GM18951 (cell line): Measurements from ENCODE around the gene P3R3URF.
A peak's percentile ranks its signal among the peaks of the same experiment; 100 is the strongest.

Experiments used
- POLR2A ChIP-seq: IDR thresholded peaks from 4 replicates; pipeline ENCODE4 v1.6.1; 2011; ENCODE audit warnings: mild to moderate bottlenecking; ENCODE audit not compliant: insufficient read length, insufficient read depth; ENCODE audit errors: extremely low read depth
- in situ Hi-C: fragments of 300-500 bp; cut with MboI; formaldehyde crosslinking; loops from one replicate; pipeline ENCODE4 v1.12.0; 2022; ENCODE audit warnings: low sequenced_read_pairs, mixed read lengths, inconsistent platforms; ENCODE audit not compliant: unreplicated experiment

The P3R3URF gene

DNA sequence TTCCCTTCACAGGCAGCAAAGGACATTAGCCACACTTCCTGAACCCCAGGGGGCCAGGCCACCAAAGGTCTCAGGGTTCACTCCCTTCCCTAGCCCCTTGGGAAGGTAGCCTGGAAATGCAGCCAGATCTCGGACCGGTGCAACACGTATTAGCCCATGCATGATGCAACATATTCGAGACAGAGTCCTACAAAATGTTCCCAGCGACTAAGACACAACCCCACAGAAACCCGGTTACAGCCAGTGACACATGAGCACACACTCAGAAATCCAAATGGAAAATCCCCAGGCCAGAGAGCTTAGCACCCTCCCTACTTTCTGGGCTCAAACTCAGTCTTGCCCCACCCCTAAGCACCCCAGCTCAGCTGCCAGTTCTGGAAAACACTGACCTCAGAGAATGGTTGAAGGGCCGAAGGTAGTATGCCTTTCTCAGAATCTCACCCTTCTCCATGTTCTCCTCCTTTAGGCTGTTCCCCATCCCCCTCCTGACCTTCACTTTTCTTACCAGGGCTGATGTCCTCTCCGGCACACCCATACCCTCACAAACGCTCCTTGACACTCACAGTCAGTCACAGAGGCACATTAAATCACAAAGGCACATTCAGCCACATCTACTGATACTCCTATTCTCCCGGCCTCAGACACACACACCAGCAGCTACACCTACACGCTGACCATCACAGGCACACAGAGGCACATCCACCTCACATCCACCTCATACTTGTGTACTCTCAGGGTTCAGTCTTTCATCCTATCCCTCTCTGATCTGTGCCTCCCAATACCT lies 1.6 kb downstream of the P3R3URF start, which contains the start of gene TSPAN1:
Gene TSPAN1, plus strand, starts transcription at position 640 of the 784 bp plus-strand sequence. CDS start 6,021 bp downstream, outside the sequence.
- TF ChIP-seq POLR2A, result no peak
- in situ Hi-C loops, result no loop called here

DNA sequence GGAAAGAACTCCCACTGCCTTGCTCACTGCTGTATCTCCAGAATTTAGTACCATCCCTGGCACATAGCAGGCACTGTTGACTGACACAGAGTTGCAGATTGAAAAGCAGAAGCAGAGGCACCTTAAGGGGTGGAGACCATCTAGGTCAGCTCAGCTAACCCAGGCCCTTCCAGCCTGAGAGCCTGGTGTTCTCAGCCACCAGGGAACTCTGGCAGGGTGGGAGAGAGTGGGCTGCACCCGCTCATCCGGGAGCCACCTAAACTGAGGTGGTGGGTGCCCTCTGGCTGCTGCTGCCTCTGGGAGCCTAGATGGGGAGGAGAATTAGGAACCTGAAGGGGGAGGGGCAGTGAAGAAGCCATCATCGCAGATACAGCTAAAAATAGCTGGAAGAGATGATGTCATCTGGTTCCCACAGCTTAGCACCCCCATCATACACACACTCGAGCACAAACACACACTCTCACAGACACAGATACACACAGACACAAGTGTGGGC lies 2.9 kb downstream of the P3R3URF start:
- TF ChIP-seq POLR2A, result no peak
- in situ Hi-C loops, result no loop called here

DNA sequence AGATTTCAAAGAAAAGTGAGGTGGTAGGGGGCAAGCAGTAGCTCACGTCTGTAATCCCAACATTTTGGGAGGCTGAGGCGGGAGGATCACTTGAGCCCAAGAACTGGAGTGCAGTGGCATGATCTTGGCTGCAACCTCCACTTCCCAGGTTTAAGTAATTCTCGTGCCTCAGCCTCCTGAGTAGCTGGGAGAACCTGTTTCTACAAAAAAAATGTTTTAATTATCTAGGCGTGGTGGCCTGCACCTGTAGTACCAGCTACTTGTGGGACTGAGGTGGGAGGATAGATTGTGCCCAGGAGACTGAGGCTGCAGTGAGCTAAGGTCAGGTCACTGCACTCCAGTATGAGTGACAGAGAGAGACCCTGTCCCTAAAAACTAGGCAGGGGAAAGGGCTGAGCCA lies 4.0 kb downstream of the P3R3URF start:
- TF ChIP-seq POLR2A, result no peak
- in situ Hi-C loops, result no loop called here

DNA sequence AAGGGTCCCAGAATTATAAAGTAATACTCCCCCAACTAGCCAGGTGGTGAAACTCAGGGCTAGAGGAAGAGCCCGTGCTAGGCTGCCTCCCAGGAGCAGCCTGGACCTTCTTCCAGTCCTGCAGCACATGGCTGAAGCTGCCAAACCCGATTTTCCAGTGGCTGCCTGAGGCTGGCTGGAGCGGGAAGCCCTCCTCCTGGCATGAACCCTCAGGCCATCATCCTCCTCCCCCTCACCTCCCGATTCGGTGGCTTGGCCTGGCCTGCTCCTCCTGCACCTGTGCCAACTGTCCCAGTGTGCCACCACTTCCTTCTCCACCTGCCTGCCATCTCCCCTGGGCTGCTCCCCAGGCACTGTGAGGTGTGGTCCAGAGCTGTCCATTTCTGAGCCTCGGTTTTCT lies 4.4 kb downstream of the P3R3URF start:
- TF ChIP-seq POLR2A, result no peak
- in situ Hi-C loops, result no loop called here

- in situ Hi-C loops, result no loop called here
- TF ChIP-seq POLR2A, result no peak
Observed at GRCh38 chr1:46171351-46171750, 4.9 kb downstream of the P3R3URF start.

GRCh38 chr1:46169811-46170454 lies 6.4 kb downstream of the P3R3URF start:
- in situ Hi-C loops, result no loop called here
- no peak for TF ChIP-seq POLR2A

DNA sequence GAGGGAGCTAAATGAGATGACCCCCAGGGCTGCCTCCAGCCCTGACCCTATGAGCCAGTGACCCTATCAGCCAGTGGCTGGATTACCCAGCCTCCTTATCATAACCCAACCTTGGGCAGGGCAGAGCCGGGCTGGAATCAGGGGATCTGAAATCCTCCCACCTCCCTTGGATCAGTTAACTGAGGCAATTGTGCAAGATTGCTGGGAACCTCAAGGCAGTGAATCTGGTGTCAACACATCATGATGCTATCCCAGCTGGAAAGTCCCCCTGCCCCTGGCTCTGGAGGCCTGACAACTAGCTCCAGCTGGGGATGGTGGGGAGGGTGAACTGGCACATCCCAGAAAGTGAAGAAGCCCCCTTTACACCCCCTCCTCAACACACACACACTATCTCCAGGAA lies 7.8 kb downstream of the P3R3URF start:
- in situ Hi-C loops, result no loop called here
- no peak for TF ChIP-seq POLR2A

- in situ Hi-C loops, result no loop called here
- TF ChIP-seq POLR2A, result no peak
Observed at GRCh38 chr1:46166521-46167462, 9.5 kb downstream of the P3R3URF start.

DNA sequence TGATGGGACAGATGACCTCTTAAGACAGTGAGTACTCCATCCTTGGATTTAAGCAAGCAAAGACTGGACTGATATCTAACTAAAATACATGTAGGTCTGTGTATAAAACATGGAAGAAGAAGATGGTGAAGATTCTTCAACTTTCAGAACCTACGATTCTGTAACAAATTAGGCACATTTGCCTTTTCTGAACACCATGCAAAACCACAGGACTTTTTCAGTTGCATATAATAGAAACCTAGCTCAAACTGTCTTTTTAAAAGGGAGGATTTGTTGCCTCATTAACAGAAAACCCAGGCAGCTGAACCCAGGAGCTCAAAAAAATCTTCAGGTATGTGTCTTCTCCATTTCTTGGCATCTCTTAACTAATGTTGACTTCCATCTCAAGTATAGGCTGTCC lies 16.1 kb downstream of the P3R3URF start:
- TF ChIP-seq POLR2A, result peak; percentile 27
- in situ Hi-C loops, result no loop called here

- TF ChIP-seq POLR2A, result no peak
- in situ Hi-C loops, result no loop called here
Observed at GRCh38 chr1:46159516-46159915, 16.8 kb downstream of the P3R3URF start.

- in situ Hi-C loops, result no loop called here
Observed at GRCh38 chr1:46158312-46159281, 17.7 kb downstream of the P3R3URF start.

GRCh38 chr1:46157916-46158311 lies 18.4 kb downstream of the P3R3URF start:
- TF ChIP-seq POLR2A, result no peak
- in situ Hi-C loops, result no loop called here

More at GRCh38 chr1:46158312-46159281, 17.7 kb downstream of the P3R3URF start:
- no peak for TF ChIP-seq POLR2A
